Ascending aorta (tissue), 2 donors: Measurements from ENCODE around the gene SRRT. TPM values are rescaled to one million over a fixed set of nuclear protein-coding genes. Genes with fewer than 3 reads are reported as not detected.
"Not testable (repeated sequence)": the region's sequence is repeated elsewhere in the genome, so short reads cannot be mapped to it uniquely, and the experiment has no call there.

Experiments
- DNase-seq, 2 donors: peaks; one replicate each; pipeline ENCODE4 v3.0.0-alpha.2; 2019; ENCODE audit warnings: low spot score in 2 of 2
- H3K27ac ChIP-seq, 2 donors: fragments of 200-600 bp; sonication (generic); one replicate each; pipeline ENCODE4 v1.5.1; 2016 to 2017; ENCODE audit warnings: mild to moderate bottlenecking in 1 of 2
- H3K27me3 ChIP-seq: fragments of 200-600 bp; sonication (generic); one replicate; pipeline ENCODE4 v1.5.1; 2017
- H3K36me3 ChIP-seq, 2 donors: fragments of 200-600 bp; sonication (generic); one replicate each; pipeline ENCODE4 v1.5.1; 2016
- H3K4me1 ChIP-seq, 2 donors: fragments of 200-600 bp; sonication (generic); one replicate each; pipeline ENCODE4 v1.5.1; 2016 to 2017; ENCODE audit warnings: mild to moderate bottlenecking in 1 of 2
- H3K4me3 ChIP-seq, 2 donors: fragments of 200-600 bp; sonication (generic); one replicate each; pipeline ENCODE4 v1.5.1; 2016 to 2017; ENCODE audit warnings: mild to moderate bottlenecking in 1 of 2
- H3K9me3 ChIP-seq, 2 donors: fragments of 200-600 bp; sonication (generic); one replicate each; pipeline ENCODE4 v1.5.1; 2016
- intact Hi-C: fragments of 100-400 bp; cut with DNase I; formaldehyde crosslinking; loops from one replicate; pipeline ENCODE4 v1.15.1; 2023
- total RNA-seq: library from RNA; depleted of rRNA; stranded (reverse); fragments of >200 nt; gene quantifications from one replicate; pipeline ENCODE4 v1.1.0, GENCODE V29; 2016
- TF ChIP-seq, protein P1 (sequence below), 3 experiments: fragments of 200-600 bp in 2 of 3; fragments of 450-650 bp in 1 of 3; sonication (generic) in 2 of 3; IDR thresholded peaks; one replicate each; pipeline ENCODE4 v1.5.1; 2016 to 2019; ENCODE audit warnings: antibody characterized with exemption in 3 of 3, mild to moderate bottlenecking in 1 of 3, moderate library complexity in 1 of 3

The SRRT gene
- total RNA-seq, 1 donor from 2014 or later: 89.2 TPM

- no peak overlapping the region for H3K27ac ChIP-seq
- TF ChIP-seq, protein P1, sequence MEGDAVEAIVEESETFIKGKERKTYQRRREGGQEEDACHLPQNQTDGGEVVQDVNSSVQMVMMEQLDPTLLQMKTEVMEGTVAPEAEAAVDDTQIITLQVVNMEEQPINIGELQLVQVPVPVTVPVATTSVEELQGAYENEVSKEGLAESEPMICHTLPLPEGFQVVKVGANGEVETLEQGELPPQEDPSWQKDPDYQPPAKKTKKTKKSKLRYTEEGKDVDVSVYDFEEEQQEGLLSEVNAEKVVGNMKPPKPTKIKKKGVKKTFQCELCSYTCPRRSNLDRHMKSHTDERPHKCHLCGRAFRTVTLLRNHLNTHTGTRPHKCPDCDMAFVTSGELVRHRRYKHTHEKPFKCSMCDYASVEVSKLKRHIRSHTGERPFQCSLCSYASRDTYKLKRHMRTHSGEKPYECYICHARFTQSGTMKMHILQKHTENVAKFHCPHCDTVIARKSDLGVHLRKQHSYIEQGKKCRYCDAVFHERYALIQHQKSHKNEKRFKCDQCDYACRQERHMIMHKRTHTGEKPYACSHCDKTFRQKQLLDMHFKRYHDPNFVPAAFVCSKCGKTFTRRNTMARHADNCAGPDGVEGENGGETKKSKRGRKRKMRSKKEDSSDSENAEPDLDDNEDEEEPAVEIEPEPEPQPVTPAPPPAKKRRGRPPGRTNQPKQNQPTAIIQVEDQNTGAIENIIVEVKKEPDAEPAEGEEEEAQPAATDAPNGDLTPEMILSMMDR (IDR thresholded peaks at IDR 0.05): no peak
- no peak for DNase-seq
- no peaks in the 10 kb centered on the region for H3K36me3 ChIP-seq
- no peaks in the 10 kb centered on the region for H3K9me3 ChIP-seq
- intact Hi-C loops: no loop called here
- no peaks in the 10 kb centered on the region for H3K27me3 ChIP-seq
- H3K4me1 ChIP-seq: no peaks in the 10 kb centered on the region
- H3K4me3 ChIP-seq: no peak overlapping the region
Observed at GRCh38 chr7:100921039-100921438, 46.1 kb downstream of the SRRT start.

DNA sequence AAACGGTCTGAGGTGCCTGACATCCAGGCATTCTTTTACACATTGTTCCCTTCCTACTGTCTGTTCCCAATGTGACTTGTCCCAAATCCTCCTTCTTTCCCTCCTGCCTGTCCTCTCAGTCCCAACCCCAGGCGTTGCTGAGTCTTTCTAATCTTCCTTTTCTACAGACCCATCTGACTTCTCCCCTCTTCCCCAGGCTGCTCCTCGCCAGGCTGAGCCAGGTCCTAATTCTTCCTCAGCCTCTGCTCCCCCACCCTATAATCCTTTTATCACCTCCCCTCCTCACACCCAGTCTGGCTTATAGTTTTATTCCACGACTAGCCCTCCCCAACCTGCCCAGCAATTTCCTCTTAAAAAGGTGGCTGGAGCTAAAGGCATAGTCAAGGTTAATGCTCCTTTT is 48.7 kb downstream of the SRRT start:
- H3K9me3 ChIP-seq, DNase-seq, intact Hi-C loops, H3K27ac ChIP-seq, H3K36me3 ChIP-seq, H3K4me3 ChIP-seq, H3K4me1 ChIP-seq, H3K27me3 ChIP-seq: not testable (repeated sequence)

- intact Hi-C loops: no loop called here
- H3K27me3 ChIP-seq: no peaks in the 10 kb centered on the region
Observed at GRCh38 chr7:100929808-100930174, 54.9 kb downstream of the SRRT start.

GRCh38 chr7:100933734-100934133 is 58.8 kb downstream of the SRRT start:
- Histone ChIP-seq H3K27me3 (no peaks in the 10 kb centered on the region), H3K36me3 (no peaks in the 10 kb centered on the region), H3K4me1 (no peaks in the 10 kb centered on the region), H3K4me3 (no peak overlapping the region), H3K9me3 (peaks cover 0 to 3% of the 10 kb centered on the region in 2 donors), H3K27ac (no peak overlapping the region)
- TF ChIP-seq, protein P1 (IDR thresholded peaks at IDR 0.05): no peak
- DNase-seq: no peak
- intact Hi-C loops: no loop called here

More at GRCh38 chr7:100929808-100930174, 54.9 kb downstream of the SRRT start:
- Histone ChIP-seq H3K4me3 (no peak overlapping the region), H3K27ac (no peak overlapping the region), H3K9me3 (peaks cover 0 to 3% of the 10 kb centered on the region in 2 donors), H3K4me1 (no peaks in the 10 kb centered on the region), H3K36me3 (no peaks in the 10 kb centered on the region)
- TF ChIP-seq, protein P1 (IDR thresholded peaks at IDR 0.05): no peak
- no peak for DNase-seq

- DNase-seq, H3K4me1 ChIP-seq, H3K27me3 ChIP-seq, H3K9me3 ChIP-seq, intact Hi-C loops, H3K36me3 ChIP-seq, H3K27ac ChIP-seq, H3K4me3 ChIP-seq: not testable (repeated sequence)
Observed at GRCh38 chr7:100935381-100935780, 60.5 kb downstream of the SRRT start.

- DNase-seq, H3K27ac ChIP-seq, H3K27me3 ChIP-seq, H3K9me3 ChIP-seq, H3K4me3 ChIP-seq, H3K36me3 ChIP-seq, intact Hi-C loops, H3K4me1 ChIP-seq: not testable (repeated sequence)
Observed at GRCh38 chr7:100936167-100936566, 61.3 kb downstream of the SRRT start.

Other genes with a start within 250 kb of the SRRT start
- gene TFR2, start 233.6 kb upstream of the SRRT start, total RNA-seq: not detected
- not detected for gene ACTL6B, start 218.7 kb upstream of the SRRT start, total RNA-seq
- 500 TPM for gene GNB2, start 201.4 kb upstream of the SRRT start, total RNA-seq
- gene GIGYF1, start 180.9 kb upstream of the SRRT start, total RNA-seq: 31.1 TPM
- 44.0 TPM for gene POP7, start 169.0 kb upstream of the SRRT start, total RNA-seq
- not detected for gene EPO, start 154.6 kb upstream of the SRRT start, total RNA-seq
- not detected for gene ZAN, start 141.5 kb upstream of the SRRT start, total RNA-seq
- 144 TPM for gene EPHB4, start 47.6 kb upstream of the SRRT start, total RNA-seq
- 19.4 TPM for gene SLC12A9, start 22.4 kb upstream of the SRRT start, total RNA-seq
- gene TRIP6, start 7.7 kb upstream of the SRRT start, total RNA-seq: 221 TPM
- 0.53 TPM for gene UFSP1, start 14.6 kb downstream of the SRRT start, total RNA-seq
- 7.8 TPM for gene ACHE, start 20.8 kb downstream of the SRRT start, total RNA-seq
- not detected for gene MUC3A, start 74.4 kb downstream of the SRRT start, total RNA-seq
- gene MUC12, start 94.5 kb downstream of the SRRT start, total RNA-seq: 0.85 TPM
- not detected for gene MUC17, start 145.0 kb downstream of the SRRT start, total RNA-seq
- gene TRIM56, start 210.4 kb downstream of the SRRT start, total RNA-seq: 29.6 TPM